GM18870 (cell line): ENCODE data around the gene SARS1.
"Not testable (repeated sequence)": the region's sequence is repeated elsewhere in the genome, so short reads cannot be mapped to it uniquely, and the experiment has no call there.

Source experiments
- ATAC-seq: cut with Tn5 transposase; IDR thresholded peaks from one replicate; pipeline ENCODE4 v1.9.1; 2021; ENCODE audit warnings: moderate library complexity; ENCODE audit not compliant: unreplicated experiment

Gene SARS1

DNA sequence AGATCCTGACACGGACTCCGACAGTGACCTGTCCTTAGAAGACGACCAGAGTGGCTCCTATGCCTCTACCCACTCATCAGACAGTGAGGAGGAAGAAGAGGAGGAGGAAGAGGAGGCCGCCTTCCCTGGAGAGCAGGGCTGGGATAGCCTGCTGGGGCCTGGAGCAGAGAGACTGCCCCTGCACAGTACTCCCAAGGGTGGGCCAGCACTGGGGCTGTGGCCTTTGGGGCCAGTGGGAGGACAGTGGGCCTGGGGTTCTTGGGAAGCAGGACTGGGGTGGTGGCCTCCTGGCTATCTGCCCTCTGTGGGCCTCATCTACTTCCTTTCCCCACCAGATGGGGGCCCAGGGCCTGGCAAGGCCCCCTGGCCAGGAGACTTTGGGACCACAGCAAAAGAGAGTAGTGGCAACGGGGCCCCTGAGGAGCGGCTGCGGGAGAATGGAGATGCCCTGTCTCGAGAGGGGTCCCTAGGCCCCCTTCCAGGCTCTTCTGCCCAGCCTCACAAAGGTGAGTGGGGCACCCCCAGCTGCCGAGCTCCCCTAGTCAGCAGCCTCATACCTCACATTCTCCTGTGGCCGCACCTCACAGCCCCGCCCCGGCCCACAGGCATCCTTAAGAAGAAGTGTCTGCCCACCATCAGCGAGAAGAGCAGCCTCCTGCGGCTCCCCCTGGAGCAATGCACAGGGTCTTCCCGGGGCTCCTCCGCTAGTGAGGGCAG lies 59.3 kb downstream of the SARS1 start:
- no peak for ATAC-seq

DNA sequence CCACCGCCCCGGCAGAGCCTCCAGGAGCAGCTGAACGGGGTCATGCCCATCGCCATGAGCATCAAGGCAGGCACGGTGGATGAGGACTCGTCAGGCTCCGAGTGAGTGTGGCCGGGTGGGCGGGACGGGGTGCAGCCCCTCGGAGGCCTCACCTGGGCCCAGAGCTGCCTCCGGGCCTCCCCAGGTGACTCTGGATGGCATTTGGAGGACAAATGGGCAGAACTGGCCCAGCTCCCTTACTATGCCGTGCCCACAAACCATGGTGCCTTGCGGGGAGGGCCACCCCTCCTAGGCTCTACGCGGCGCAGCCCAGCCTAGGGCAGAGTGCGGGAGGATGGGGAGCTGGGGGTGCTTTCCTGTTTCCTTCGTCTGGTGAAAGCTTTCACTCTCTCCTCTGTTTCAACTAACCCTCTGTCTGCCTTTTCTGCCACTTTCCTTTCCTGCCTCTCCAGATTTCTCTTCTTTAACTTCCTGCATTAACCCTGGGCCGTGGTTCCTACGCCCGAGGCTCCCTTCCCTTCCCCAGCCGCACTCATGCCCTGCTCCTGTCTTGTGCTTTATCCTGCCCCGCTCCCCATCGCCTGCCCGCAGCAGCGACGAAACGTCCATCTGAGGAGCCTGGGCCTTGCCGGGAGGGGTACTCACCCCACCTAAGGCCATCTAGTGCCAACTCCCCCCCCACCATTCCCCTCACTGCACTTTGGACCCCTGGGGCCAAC lies 60.0 kb downstream of the SARS1 start:
- ATAC-seq, result no peak

DNA sequence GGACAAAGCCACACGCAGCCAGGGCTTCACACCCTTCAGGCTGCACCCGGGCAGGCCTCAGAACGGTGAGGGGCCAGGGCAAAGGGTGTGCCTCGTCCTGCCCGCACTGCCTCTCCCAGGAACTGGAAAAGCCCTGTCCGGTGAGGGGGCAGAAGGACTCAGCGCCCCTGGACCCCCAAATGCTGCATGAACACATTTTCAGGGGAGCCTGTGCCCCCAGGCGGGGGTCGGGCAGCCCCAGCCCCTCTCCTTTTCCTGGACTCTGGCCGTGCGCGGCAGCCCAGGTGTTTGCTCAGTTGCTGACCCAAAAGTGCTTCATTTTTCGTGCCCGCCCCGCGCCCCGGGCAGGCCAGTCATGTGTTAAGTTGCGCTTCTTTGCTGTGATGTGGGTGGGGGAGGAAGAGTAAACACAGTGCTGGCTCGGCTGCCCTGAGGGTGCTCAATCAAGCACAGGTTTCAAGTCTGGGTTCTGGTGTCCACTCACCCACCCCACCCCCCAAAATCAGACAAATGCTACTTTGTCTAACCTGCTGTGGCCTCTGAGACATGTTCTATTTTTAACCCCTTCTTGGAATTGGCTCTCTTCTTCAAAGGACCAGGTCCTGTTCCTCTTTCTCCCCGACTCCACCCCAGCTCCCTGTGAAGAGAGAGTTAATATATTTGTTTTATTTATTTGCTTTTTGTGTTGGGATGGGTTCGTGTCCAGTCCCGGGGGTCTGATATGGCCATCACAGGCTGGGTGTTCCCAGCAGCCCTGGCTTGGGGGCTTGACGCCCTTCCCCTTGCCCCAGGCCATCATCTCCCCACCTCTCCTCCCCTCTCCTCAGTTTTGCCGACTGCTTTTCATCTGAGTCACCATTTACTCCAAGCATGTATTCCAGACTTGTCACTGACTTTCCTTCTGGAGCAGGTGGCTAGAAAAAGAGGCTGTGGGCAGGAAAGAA lies 61.1 kb downstream of the SARS1 start:
- ATAC-seq, result no peak

DNA sequence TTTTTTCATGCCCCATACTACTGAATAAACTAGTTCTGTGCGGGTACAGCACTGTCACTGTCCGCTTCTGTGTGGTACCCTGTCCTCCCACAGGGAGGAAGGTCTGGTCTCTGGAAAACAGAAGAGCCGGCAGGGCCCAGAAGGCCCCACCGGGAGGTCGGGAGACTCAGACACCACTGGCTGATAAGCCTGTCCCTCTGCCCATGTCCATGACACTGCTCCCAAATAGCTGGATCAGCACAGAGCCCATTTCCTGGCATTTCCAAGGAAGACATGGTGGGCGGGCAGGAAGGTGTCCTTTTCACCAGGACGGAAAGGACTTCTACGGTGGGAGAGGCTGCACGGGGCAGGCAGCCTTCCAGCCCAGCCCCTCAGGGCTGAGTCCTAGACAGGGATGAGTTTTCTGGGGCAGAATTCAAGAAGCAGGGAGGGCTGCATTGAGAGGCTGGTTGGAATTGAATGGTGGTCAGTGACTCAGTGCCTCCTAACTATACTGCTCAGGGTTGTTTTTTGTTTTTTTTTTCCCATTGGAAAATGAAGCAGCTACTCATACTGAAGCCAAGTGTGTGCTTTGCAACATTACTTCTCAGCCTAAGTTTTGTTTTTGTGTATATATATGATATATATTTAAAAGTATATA lies 62.1 kb downstream of the SARS1 start:
- ATAC-seq, result no peak

DNA sequence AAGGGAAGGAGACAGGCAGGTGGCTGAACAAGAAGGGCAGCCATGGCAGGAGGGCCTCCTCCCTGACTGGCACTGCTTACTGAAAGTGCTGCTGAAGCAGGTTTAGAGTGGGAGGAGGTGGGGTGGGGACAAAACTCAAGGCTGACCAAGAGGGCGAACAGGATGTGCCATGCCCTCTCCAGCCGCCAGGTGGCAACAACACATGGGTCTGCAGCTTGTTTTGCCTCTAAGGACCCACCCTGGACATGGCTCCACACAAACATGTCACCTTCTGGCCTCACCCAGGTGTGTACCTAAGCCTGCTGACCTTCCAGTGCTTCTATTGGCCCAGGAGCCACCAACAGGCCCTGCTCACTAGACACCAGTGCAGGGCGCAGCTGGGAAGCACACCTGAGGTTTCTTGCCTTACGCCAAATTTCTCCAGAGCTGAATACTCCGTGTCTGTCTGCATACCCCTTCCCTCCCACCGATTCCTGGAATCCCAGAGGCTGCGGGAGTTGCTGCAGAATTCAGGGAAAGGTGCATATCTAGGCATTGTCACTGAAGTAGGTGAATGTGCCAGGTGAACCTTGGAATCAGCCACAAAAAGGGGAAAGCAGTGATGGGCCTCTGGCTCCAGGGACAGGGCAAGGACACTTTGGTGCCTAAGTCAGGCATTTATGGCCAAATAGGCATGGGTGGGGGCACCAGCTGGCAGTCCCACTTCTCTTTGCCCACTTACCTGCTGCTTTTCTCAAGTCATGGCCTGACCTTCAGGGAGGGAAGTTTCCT lies 63.9 kb downstream of the SARS1 start:
- peak; percentile 58 for ATAC-seq

DNA sequence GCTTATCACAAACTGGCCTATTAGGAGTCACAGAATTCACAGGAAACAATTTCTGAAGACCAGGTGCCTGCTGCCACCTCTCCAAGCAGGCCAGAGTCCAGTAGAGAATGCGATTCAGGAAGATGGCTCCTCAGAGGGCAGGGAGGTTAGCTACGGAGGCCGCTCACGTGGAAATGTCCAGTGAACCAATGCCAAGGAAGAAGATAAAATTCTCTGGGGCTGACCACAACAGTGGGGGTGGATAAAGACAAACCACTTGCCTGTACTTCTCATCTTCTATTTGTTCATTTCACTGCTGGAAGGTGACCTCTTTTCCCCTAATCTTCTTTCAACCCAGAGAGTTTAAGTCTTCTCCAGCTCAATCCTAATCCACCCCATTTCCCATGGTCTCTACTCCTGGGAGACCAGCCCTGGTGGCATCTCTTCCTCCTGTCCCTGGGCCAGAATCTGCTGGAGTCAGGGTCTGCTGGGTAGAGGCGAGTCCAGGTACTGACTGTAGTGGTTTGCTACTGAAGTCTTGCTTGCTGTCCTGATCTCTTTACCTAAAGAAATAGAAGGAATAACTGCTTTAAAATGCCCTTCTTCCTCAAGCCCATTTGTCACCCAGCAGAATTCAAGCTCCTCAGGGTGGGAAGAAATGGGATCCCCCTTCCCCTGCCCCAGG lies 66.0 kb downstream of the SARS1 start:
- no peak for ATAC-seq

DNA sequence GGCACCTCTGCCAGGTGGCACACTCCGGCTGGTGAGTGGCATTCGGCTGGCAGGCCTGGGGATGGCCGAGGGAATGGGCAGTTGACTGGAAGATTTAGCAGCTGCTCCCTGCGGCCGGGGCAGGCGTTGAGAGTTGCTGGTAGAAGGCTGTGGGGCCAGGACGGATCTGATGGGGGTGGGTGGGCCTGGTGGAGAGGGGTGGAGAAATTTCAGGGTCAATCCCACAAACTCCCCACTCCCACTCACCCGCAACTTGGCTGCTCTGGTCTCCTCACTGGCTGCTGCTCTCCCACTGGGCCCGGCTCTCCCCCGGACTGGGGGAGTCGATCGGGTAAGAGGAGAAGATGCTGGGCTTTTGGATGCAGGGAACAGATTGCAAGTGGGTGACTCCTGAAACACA lies 67.1 kb downstream of the SARS1 start:
- no peak for ATAC-seq

DNA sequence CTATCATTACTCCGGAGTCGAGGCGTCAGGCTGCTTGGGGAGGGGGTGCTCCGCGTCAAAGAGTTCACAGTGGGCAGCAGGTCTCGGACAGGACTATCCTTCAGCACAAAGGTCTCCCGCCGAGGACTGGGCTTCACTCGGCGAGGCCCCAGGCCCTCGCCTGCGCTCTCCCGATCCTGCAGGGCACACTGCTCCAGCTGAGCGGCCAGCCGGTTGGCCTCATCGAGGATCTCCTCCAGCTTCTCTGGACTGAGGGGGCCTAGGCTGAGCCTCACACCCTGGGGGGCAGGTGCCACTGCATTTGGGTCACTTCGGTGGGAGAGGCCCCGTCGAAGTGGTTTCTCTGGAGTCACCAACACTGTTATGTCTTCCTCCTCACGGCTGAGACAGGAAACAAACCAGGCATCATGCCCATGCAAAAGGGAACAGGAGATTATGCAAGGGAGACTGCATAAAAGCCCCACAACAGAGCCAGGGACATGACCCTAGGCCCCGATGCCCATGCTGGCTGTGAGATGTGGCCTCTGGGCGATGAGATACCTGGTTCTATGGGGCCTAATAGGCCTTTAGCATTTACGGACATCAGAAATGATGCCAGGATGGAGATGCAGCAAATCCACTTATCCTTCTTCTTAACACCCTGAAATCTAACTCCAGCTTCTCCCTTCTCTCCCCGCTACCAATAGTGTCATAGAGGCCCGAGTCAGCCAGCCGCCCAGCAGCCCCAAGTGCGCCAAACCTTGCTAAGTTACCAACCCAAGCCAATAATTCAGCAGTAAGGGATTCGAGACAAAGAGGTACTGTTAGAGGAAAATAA lies 68.2 kb downstream of the SARS1 start:
- ATAC-seq, result no peak

DNA sequence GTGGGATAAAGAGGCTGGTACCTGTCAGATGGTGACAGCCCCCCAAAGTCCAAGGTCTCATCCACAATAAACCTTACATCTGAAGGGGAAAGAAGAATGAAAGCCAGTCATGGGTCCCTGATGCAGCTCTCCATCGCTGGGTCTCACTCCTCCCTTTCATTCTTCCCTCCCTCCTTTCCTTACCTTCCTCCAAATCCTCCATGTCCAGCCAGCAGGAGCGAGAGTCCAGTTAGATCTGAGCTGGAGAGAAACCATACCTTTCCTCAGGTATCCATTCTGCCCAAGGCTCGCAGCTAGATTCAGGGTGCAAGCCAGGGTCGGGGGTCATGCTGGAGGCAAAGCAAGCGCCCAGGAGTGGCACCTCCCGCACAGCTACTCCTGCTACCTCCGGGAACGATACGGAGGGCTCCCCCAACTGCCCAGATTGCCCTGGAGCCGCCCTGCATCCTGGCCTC lies 68.8 kb downstream of the SARS1 start:
- no peak for ATAC-seq

DNA sequence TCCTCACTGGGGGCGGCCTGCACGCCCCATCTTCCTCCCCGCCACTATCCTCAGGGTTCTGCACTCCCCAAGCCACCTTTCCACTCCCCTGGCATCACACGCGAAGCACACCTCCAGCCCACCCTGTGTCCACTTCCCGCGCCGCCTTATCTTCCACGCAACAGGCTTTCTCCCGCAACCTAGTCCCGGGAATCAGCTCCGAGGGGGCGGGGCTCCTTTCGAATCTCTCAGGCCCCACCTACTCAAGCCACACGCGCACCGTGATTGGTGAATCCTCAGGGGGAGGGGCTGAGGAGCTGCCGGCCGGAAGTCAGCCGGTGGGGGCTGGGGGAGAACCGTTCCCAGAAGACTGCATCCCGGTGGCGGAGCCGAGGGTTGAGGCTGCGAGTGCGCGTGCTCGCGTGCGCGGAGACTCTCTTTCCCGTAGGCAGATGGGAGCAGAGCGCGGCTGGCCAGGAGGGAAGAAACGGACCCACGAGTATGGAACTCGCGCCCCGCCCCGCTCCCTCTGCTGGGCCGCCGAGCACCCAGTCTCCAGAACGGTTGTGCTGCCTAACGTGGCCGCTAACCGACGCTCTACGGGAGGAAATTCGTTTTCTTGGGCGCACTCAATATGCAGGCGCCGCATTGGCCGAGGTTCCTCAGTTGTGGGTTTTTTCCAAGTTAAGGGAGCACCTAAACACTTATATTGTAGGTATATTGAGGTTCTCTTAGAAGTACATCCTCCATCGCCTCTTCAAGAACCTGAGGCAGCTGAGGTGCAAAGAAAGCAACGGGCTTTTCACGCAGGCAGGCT lies 69.4 kb downstream of the SARS1 start, which contains the start of gene PSRC1:
TSS of gene PSRC1 (minus strand) at position 194 of the 796 bp plus-strand sequence.
- ATAC-seq, result peak; percentile 85

DNA sequence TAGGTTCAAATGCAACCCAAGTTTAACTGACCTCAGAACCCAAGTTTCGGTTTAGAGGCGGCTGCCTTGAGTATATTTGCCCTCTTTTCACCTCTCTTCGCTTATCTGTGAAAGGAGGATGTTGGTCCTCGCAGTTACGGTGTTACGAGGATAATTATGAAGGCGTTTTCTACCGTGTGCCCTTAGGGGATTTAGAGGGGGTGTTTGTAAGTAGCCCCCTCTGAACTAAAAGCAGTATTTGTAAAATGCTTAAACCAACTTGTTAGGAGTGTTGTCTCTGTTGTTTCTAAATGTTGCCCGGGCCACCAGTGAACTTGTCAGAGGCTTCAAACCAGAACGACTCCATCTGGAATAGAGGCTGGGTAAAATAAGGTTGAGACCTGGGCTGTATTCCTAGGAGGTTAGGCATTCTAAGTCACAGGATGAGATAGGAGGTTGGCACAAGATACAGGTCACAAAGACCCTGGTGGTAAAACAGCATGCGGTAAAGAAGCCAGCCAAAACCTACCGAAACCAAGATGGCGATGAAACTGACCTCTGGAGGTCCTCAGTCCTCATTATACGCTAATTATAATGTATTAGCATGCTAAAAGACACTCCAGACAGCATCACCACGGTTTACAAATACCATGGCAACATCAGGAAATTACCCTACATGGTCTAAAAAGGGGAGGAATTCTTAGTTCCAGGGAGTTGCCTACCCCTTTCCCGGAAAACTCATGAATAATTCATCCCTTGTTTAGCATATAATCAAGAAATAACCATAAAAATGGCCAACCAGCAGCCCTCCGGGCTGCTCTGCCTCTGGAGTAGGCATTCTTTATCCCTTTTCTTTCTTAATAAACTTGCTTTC lies 70.3 kb downstream of the SARS1 start:
- ATAC-seq, result no peak

DNA sequence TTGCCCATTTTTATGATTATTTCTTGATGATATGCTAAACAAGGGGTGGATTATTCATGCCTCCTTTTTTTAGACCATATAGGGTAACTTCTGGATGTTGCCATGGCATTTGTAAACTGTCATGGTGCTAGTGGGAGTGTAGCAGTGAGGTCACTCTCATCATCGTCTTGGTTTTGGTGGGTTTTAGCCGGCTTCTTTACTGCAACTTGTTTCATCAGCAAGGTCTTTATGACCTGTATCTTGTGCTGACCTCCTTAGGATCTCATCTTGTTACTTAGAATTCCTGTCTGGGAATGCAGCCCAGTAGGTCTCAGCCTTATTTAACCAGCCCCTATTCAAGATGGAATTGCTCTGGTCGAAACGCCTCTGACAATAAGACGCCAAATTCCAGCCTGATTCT lies 73.0 kb downstream of the SARS1 start:
- ATAC-seq, result not testable (repeated sequence)
